SK-N-SH (cell line): ENCODE measurements around the gene SGCA. TPM values are rescaled to one million over a fixed set of nuclear protein-coding genes. Genes with fewer than 3 reads are reported as not detected.

Source experiments
- CTCF ChIA-PET: fragments of 300-600, 350-600 bp; formaldehyde crosslinking; extraction: SDS; loops from one replicate; lab custom pipeline; 2021; lab: Yijun Ruan, JAX
- POLR2A ChIA-PET: fragments of 350-600 bp; sonication (Branson Sonifier 250); formaldehyde crosslinking; extraction: SDS; loops from one replicate; lab custom pipeline; 2020; ENCODE audit warnings: antibody characterized with exemption, inconsistent platforms; lab: Yijun Ruan, JAX
- DNase-seq: peaks from one replicate; pipeline ENCODE4 v3.0.0; 2012
- H2AFZ ChIP-seq: fragments of 200-600 bp; sonication (generic); 2 replicates; pipeline ENCODE4 v1.8.1; 2016; ENCODE audit warnings: antibody characterized with exemption, mild to moderate bottlenecking, low read depth
- H3F3A ChIP-seq: fragments of 200-600 bp; sonication (generic); replicated peaks from 2 replicates; pipeline ENCODE3; 2016; ENCODE audit warnings: antibody characterized with exemption, mild to moderate bottlenecking; ENCODE audit not compliant: insufficient read depth
- H3K27ac ChIP-seq, 2 experiments: fragments of 200-500 bp in 1 of 2; fragments of 200-600 bp in 1 of 2; sonication (Bioruptor generic) in 1 of 2; sonication (generic), shearing (Covaris generic) in 1 of 2; 2 replicates each; pipeline versions ENCODE4 v1.5.1 to v1.6.1; 2014 to 2016; ENCODE audit warnings: low read depth in 2 of 2, inconsistent platforms in 1 of 2, low read length in 1 of 2, mild to moderate bottlenecking in 1 of 2, mixed read lengths in 1 of 2
- H3K27me3 ChIP-seq: fragments of 200-600 bp; sonication (generic), shearing (Covaris generic); 2 replicates; pipeline ENCODE4 v1.6.1; 2016; ENCODE audit warnings: mixed run types; ENCODE audit not compliant: insufficient read depth
- H3K36me3 ChIP-seq, 2 experiments: fragments of 200-500 bp in 1 of 2; fragments of 200-600 bp in 1 of 2; sonication (Bioruptor generic) in 1 of 2; sonication (generic) in 1 of 2; replicated peaks in 1 of 2; 2 replicates each; pipeline versions ENCODE3 to v1.5.1; 2014 to 2016; ENCODE audit warnings: low read length in 1 of 2, mild to moderate bottlenecking in 1 of 2; ENCODE audit not compliant: insufficient read depth in 2 of 2, control insufficient read depth in 1 of 2
- H3K4me1 ChIP-seq, 2 experiments: fragments of 200-500 bp in 1 of 2; fragments of 200-600 bp in 1 of 2; sonication (Bioruptor generic) in 1 of 2; sonication (generic), shearing (Covaris generic) in 1 of 2; 2 replicates each; pipeline versions ENCODE4 v1.5.1 to v1.6.1; 2014 to 2016; ENCODE audit warnings: low read depth in 1 of 2, low read length in 1 of 2, mixed run types in 1 of 2; ENCODE audit not compliant: insufficient read depth in 2 of 2, control insufficient read depth in 1 of 2
- H3K4me2 ChIP-seq: fragments of 200-600 bp; sonication (generic), shearing (Covaris generic); 2 replicates; pipeline ENCODE4 v1.6.1; 2017; ENCODE audit warnings: mixed run types
- H3K4me3 ChIP-seq, 2 experiments: fragments of 200-500 bp in 1 of 2; fragments of 200-600 bp in 1 of 2; sonication (Bioruptor generic) in 1 of 2; sonication (generic), shearing (Covaris generic) in 1 of 2; 2 replicates each; pipeline versions ENCODE4 v1.5.1 to v1.8.1; 2014 to 2016; ENCODE audit warnings: low read depth in 2 of 2, inconsistent platforms in 1 of 2, low read length in 1 of 2, mild to moderate bottlenecking in 1 of 2, mixed read lengths in 1 of 2, moderate library complexity in 1 of 2
- H3K79me2 ChIP-seq: fragments of 200-600 bp; sonication (generic); 2 replicates; pipeline ENCODE4 v1.8.1; 2017; ENCODE audit warnings: mild to moderate bottlenecking; ENCODE audit not compliant: insufficient read depth
- H3K9ac ChIP-seq: fragments of 200-600 bp; sonication (generic); 2 replicates; pipeline ENCODE4 v1.6.1; 2017; ENCODE audit warnings: mixed run types
- H3K9me2 ChIP-seq: fragments of 200-600 bp; sonication (generic); 2 replicates; pipeline ENCODE4 v1.6.1; 2017; ENCODE audit warnings: mixed run types
- H3K9me3 ChIP-seq: fragments of 200-600 bp; sonication (generic); 2 replicates; pipeline ENCODE4 v1.6.1; 2017; ENCODE audit warnings: mixed run types, mild to moderate bottlenecking, moderate library complexity
- H4K20me1 ChIP-seq: fragments of 200-600 bp; sonication (generic); 2 replicates; pipeline ENCODE4 v1.6.1; 2017; ENCODE audit warnings: mild to moderate bottlenecking, mixed run types; ENCODE audit not compliant: insufficient read depth
- ELF1 ChIP-seq: IDR thresholded peaks from 2 replicates; pipeline ENCODE4 v1.4.0; 2012
- FOSL2 ChIP-seq: IDR thresholded peaks from 2 replicates; pipeline ENCODE4 v1.4.0; 2012; ENCODE audit warnings: low read depth, mild to moderate bottlenecking, moderate library complexity, borderline replicate concordance
- FOXJ3 ChIP-seq: sonication (generic); formaldehyde crosslinking; IDR thresholded peaks from 2 replicates; pipeline ENCODE4 v1.5.1; 2020; ENCODE audit warnings: mild to moderate bottlenecking, missing genetic modification reagents
- FOXM1 ChIP-seq: IDR thresholded peaks from 2 replicates; pipeline ENCODE4 v1.4.0; 2012; ENCODE audit warnings: low read depth, mild to moderate bottlenecking
- GABPA ChIP-seq: IDR thresholded peaks from 2 replicates; pipeline ENCODE4 v1.4.0; 2012; ENCODE audit warnings: low read depth, mild to moderate bottlenecking
- MEF2A ChIP-seq: IDR thresholded peaks from 2 replicates; pipeline ENCODE4 v1.4.0; 2012; ENCODE audit warnings: low read depth, borderline replicate concordance
- MXI1 ChIP-seq: IDR thresholded peaks from 2 replicates; pipeline ENCODE4 v1.6.1; 2012; ENCODE audit warnings: mild to moderate bottlenecking, low read depth, low read length, improper control_type of control experiment
- RXRA ChIP-seq: IDR thresholded peaks from 2 replicates; pipeline ENCODE4 v1.4.0; 2012; ENCODE audit warnings: low read depth, mild to moderate bottlenecking, borderline replicate concordance
- TAF1 ChIP-seq: IDR thresholded peaks from 2 replicates; pipeline ENCODE4 v1.6.1; 2012; ENCODE audit warnings: low read depth, mild to moderate bottlenecking, low read length, moderate library complexity, borderline replicate concordance
- TCF12 ChIP-seq: IDR thresholded peaks from 2 replicates; pipeline ENCODE4 v1.4.0; 2012
- USF1 ChIP-seq: IDR thresholded peaks from 2 replicates; pipeline ENCODE4 v1.4.0; 2012; ENCODE audit warnings: low read depth, borderline replicate concordance
- YY1 ChIP-seq: IDR thresholded peaks from 2 replicates; pipeline ENCODE4 v1.4.0; 2012; ENCODE audit warnings: low read depth, mild to moderate bottlenecking
- ZBTB33 ChIP-seq: IDR thresholded peaks from 2 replicates; pipeline ENCODE4 v1.4.0; 2012; ENCODE audit warnings: low read depth, borderline replicate concordance
- WGBS: methylation state at CpG from one replicate; pipeline ENCODE4 v1.1.6; 2017; ENCODE audit warnings: low lambda C conversion rate; 5-methylcytosine and 5-hydroxymethylcytosine counted together
- polyA plus RNA-seq, 3 experiments: library from polyadenylated mRNA; depleted of rRNA; stranded (reverse); fragments of >200 nt; gene quantifications; 2 replicates each; pipeline ENCODE4 v1.2.3, GENCODE V29; 2012
- TF ChIP-seq, protein P1 (sequence below): fragments of 150-350 bp; IDR thresholded peaks from 2 replicates; pipeline ENCODE4 v1.6.1; 2016; ENCODE audit warnings: mild to moderate bottlenecking, low read depth, low read length
- TF ChIP-seq, protein P2 (sequence below): IDR thresholded peaks from 2 replicates; pipeline ENCODE4 v1.4.0; 2012; ENCODE audit warnings: low read depth
- TF ChIP-seq, protein P3 (sequence below): IDR thresholded peaks from 2 replicates; pipeline ENCODE4 v1.6.1; 2012; ENCODE audit warnings: mild to moderate bottlenecking, low read depth, low read length, moderate library complexity

The SGCA gene
- polyA plus RNA-seq, 1 of the 3 experiments (the other 2 are of a cell fraction): not detected

DNA sequence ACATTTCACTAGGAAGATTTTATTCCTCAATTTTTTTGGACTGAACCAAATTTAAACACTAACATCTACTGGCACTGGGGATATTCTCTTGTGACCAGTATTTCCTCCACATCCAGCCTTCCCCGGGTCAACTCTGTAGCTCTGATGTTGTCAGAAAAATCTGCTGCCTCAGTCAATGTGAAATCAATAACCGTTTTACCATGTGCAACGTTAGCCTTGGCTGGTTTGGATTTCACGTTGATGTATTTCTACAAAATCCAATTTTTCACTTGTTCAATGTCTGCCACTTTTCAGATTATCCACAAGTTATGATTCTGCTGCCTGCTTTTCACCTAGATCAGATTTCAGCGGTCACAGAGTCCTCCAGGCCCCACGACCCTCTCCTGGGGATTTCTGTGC lies 7.1 kb downstream of the SGCA start:
- H3K9me2 ChIP-seq: no peaks in the 10 kb centered on the region
- no peak for DNase-seq
- H2AFZ ChIP-seq: peak overlapping the region; percentile 38; the same call in 1 of the 2 replicates
- peaks cover 22 to 48% of the 10 kb centered on the region in 2 experiments for H3K4me1 ChIP-seq
- H3F3A ChIP-seq: peaks cover 25% of the 10 kb centered on the region
- TF ChIP-seq, protein P1, sequence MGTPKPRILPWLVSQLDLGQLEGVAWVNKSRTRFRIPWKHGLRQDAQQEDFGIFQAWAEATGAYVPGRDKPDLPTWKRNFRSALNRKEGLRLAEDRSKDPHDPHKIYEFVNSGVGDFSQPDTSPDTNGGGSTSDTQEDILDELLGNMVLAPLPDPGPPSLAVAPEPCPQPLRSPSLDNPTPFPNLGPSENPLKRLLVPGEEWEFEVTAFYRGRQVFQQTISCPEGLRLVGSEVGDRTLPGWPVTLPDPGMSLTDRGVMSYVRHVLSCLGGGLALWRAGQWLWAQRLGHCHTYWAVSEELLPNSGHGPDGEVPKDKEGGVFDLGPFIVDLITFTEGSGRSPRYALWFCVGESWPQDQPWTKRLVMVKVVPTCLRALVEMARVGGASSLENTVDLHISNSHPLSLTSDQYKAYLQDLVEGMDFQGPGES: no peak
- TF ChIP-seq FOXM1: no peak
- no peak for TF ChIP-seq FOXJ3
- TF ChIP-seq USF1: no peak
- no peak for TF ChIP-seq FOSL2
- no peak for TF ChIP-seq MXI1
- TF ChIP-seq RXRA: no peak
- TF ChIP-seq ZBTB33: no peak
- TF ChIP-seq ELF1: no peak
- TF ChIP-seq YY1: no peak
- no peaks in the 10 kb centered on the region for H3K36me3 ChIP-seq
- peak overlapping the region; percentile 84 to 90 for H3K27ac ChIP-seq
- H3K27me3 ChIP-seq: no peaks in the 10 kb centered on the region
- peak overlapping the region; percentile 62 for H3K4me2 ChIP-seq
- ChIA-PET CTCF (interaction anchor here (0.6 to 17.0 kb wide), 11 partner anchors 8 to 296 kb away, joined by 3 to 517 read pairs (median 5); partner anchors contain the start of genes CHAD, COL1A1 and TMEM92), POLR2A (no interaction called here)
- no peak overlapping the region for H3K4me3 ChIP-seq
- peak overlapping the region; percentile 57 for H3K9ac ChIP-seq
- no peaks in the 10 kb centered on the region for H3K79me2 ChIP-seq
- H3K9me3 ChIP-seq: no peaks in the 10 kb centered on the region
- H4K20me1 ChIP-seq: no peaks in the 10 kb centered on the region
- 70% methylated on average over 6 of the region's 6 CpGs for WGBS

DNA sequence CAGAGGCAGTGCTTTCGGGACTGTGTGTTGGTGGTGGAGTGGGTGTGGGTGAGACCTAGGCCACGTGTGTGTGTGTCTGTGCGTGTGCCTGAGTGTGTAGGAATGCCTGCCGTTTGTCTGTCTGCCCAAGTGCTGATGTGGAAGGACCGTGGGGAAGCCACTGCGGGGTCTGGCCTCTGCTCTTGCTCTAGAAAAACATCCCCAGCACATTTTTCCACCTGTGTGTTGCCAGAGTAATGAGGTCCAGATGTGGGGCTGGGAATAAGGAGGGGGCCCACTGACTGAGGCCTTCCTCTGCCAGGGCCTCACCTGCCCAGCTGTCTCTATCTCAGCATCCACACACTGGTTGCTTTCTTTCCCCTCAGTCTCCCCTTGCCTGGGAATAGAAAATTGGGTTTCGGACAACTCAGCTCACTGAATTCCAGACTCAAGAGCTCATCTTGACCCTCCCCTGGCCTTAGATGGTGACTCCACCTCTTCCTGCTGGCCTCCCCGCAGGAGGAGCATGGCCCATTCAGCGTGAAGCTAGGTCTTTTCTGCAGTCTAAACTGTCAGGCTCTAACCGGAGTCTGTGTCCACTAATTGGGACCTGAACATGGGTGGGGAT lies 7.6 kb downstream of the SGCA start:
- POLR2A ChIA-PET: no interaction called here
- peak overlapping the region; percentile 38; the same call in 1 of the 2 replicates for H2AFZ ChIP-seq

More for the DNA sequence above, 7.6 kb downstream of the SGCA start:
- WGBS: 44% methylated on average over 10 of the region's 10 CpGs
- H3K9me2 ChIP-seq: no peaks in the 10 kb centered on the region
- peak overlapping the region in 1 of 2 experiments; percentile 12; a peak in 1 of 4 replicates for H3K4me3 ChIP-seq
- peak overlapping the region; percentile 57 for H3K9ac ChIP-seq
- H3K79me2 ChIP-seq: no peaks in the 10 kb centered on the region
- CTCF ChIA-PET: interaction anchor here (0.8 to 17.0 kb wide), 15 partner anchors 8 to 125 kb away, joined by 3 to 517 read pairs (median 5); partner anchors contain the start of genes COL1A1, SGCA and TMEM92
- no peaks in the 10 kb centered on the region for H4K20me1 ChIP-seq
- no peaks in the 10 kb centered on the region for H3K27me3 ChIP-seq
- H3K4me1 ChIP-seq: peaks cover 27 to 53% of the 10 kb centered on the region in 2 experiments
- peak overlapping the region; percentile 62 for H3K4me2 ChIP-seq
- DNase-seq: peak; percentile 72
- peaks cover 29% of the 10 kb centered on the region for H3F3A ChIP-seq
- no peaks in the 10 kb centered on the region for H3K36me3 ChIP-seq
- H3K27ac ChIP-seq: peak overlapping the region; percentile 84 to 90
- TF ChIP-seq TAF1 (0 out of 2 replicates have a peak, but pooled peaks have one; percentile 26), GABPA (0 out of 2 replicates have a peak, but pooled peaks have one; percentile 16), MEF2A (no peak), TCF12 (peak; percentile 90), ELF1 (no peak)
- TF ChIP-seq, protein P2, sequence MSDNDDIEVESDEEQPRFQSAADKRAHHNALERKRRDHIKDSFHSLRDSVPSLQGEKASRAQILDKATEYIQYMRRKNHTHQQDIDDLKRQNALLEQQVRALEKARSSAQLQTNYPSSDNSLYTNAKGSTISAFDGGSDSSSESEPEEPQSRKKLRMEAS: peak; percentile 95
- TF ChIP-seq, protein P3, sequence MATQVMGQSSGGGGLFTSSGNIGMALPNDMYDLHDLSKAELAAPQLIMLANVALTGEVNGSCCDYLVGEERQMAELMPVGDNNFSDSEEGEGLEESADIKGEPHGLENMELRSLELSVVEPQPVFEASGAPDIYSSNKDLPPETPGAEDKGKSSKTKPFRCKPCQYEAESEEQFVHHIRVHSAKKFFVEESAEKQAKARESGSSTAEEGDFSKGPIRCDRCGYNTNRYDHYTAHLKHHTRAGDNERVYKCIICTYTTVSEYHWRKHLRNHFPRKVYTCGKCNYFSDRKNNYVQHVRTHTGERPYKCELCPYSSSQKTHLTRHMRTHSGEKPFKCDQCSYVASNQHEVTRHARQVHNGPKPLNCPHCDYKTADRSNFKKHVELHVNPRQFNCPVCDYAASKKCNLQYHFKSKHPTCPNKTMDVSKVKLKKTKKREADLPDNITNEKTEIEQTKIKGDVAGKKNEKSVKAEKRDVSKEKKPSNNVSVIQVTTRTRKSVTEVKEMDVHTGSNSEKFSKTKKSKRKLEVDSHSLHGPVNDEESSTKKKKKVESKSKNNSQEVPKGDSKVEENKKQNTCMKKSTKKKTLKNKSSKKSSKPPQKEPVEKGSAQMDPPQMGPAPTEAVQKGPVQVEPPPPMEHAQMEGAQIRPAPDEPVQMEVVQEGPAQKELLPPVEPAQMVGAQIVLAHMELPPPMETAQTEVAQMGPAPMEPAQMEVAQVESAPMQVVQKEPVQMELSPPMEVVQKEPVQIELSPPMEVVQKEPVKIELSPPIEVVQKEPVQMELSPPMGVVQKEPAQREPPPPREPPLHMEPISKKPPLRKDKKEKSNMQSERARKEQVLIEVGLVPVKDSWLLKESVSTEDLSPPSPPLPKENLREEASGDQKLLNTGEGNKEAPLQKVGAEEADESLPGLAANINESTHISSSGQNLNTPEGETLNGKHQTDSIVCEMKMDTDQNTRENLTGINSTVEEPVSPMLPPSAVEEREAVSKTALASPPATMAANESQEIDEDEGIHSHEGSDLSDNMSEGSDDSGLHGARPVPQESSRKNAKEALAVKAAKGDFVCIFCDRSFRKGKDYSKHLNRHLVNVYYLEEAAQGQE: no peak
- no peaks in the 10 kb centered on the region for H3K9me3 ChIP-seq
